H1 (cell line): ENCODE data around the gene CARD11. TPM values are rescaled to one million over a fixed set of nuclear protein-coding genes. Genes with fewer than 3 reads are reported as not detected.

Experiments used
- CTCF ChIA-PET: fragments of 300-600 bp; sonication (Branson Sonifier 250); formaldehyde crosslinking; loops from one replicate; lab custom pipeline; 2021; ENCODE audit not compliant: partially characterized antibody; lab: Charles Lee
- POLR2A ChIA-PET: fragments of 300-600 bp; sonication (Branson Sonifier 250); formaldehyde crosslinking; loops from one replicate; lab custom pipeline; 2021; ENCODE audit warnings: inconsistent platforms; ENCODE audit not compliant: partially characterized antibody; lab: Charles Lee
- DNase-seq, 2 experiments: peaks; one replicate each; pipeline versions ENCODE4 v3.0.0 to v3.0.0-alpha.2; 2010 to 2022; ENCODE audit warnings: low spot score in 2 of 2, low read depth in 1 of 2, mixed read lengths in 1 of 2
- FAIRE-seq: peaks from 2 replicates; lab custom pipeline; 2011; peaks lifted over from hg19 to GRCh38; lab: Jason Lieb, UNC
- H2AFZ ChIP-seq: 2 replicates; pipeline ENCODE4 v1.8.1; 2012; ENCODE audit warnings: low read length, inconsistent platforms
- H2AK5ac ChIP-seq: 2 replicates; pipeline ENCODE4 v1.6.1; 2013; ENCODE audit warnings: low read depth, low read length
- H2BK120ac ChIP-seq: replicated peaks from 2 replicates; pipeline ENCODE3; 2013; ENCODE audit warnings: low read depth, low read length, inconsistent platforms
- H2BK12ac ChIP-seq: 2 replicates; pipeline ENCODE4 v1.6.1; 2013; ENCODE audit warnings: low read depth, low read length
- H2BK15ac ChIP-seq: 2 replicates; pipeline ENCODE4 v1.6.1; 2013; ENCODE audit warnings: low read length
- H2BK20ac ChIP-seq: 2 replicates; pipeline ENCODE4 v1.6.1; 2013; ENCODE audit warnings: low read length
- H2BK5ac ChIP-seq: 2 replicates; pipeline ENCODE4 v1.6.1; 2013; ENCODE audit warnings: low read depth, low read length
- H3K14ac ChIP-seq: 2 replicates; pipeline ENCODE4 v1.6.1; 2013; ENCODE audit warnings: inconsistent platforms; ENCODE audit not compliant: insufficient read length
- H3K18ac ChIP-seq: 2 replicates; pipeline ENCODE4 v1.6.1; 2013; ENCODE audit warnings: low read length; ENCODE audit errors: extremely low read depth
- H3K23ac ChIP-seq: 2 replicates; pipeline ENCODE4 v1.6.1; 2013; ENCODE audit warnings: inconsistent platforms; ENCODE audit not compliant: insufficient read length
- H3K23me2 ChIP-seq: 2 replicates; pipeline ENCODE4 v1.6.1; 2013; ENCODE audit warnings: low read depth, low read length
- H3K27ac ChIP-seq: 2 replicates; pipeline ENCODE4 v1.6.1; 2011; ENCODE audit warnings: low read depth, low read length, inconsistent platforms
- H3K27me3 ChIP-seq, 4 experiments: replicated peaks in 1 of 4; 1 replicate in 1 of 4; 2 replicates in 3 of 4; pipeline versions ENCODE4 v1.6.1 to v1.8.1; 2011 to 2013; ENCODE audit warnings: low read length in 3 of 4, mild to moderate bottlenecking in 3 of 4, inconsistent platforms in 2 of 4, mixed read lengths in 2 of 4, moderate library complexity in 1 of 4; ENCODE audit not compliant: control insufficient read depth in 3 of 4, insufficient read depth in 3 of 4; ENCODE audit errors: extremely low read depth in 1 of 4
- H3K36me3 ChIP-seq, 4 experiments: 2 replicates each; pipeline versions ENCODE4 v1.6.1 to v1.8.1; 2011 to 2013; ENCODE audit warnings: mild to moderate bottlenecking in 4 of 4, low read length in 3 of 4, moderate library complexity in 2 of 4, control low read depth in 1 of 4, inconsistent platforms in 1 of 4; ENCODE audit not compliant: insufficient read depth in 4 of 4, control insufficient read depth in 2 of 4
- H3K4ac ChIP-seq: replicated peaks from 2 replicates; pipeline ENCODE3; 2013; ENCODE audit warnings: low read length, low read depth, mixed read lengths, inconsistent platforms; ENCODE audit not compliant: insufficient read length
- H3K4me1 ChIP-seq, 4 experiments: replicated peaks in 1 of 4; 1 replicate in 1 of 4; 2 replicates in 3 of 4; pipeline versions ENCODE4 v1.6.1 to v1.8.1; 2011 to 2013; ENCODE audit warnings: low read length in 3 of 4, inconsistent platforms in 2 of 4, mixed read lengths in 1 of 4; ENCODE audit not compliant: insufficient read depth in 4 of 4, control insufficient read depth in 3 of 4
- H3K4me2 ChIP-seq, 2 experiments: 2 replicates each; pipeline versions ENCODE4 v1.6.1 to v1.8.1; 2011 to 2013; ENCODE audit warnings: low read depth in 2 of 2, low read length in 2 of 2, control low read depth in 1 of 2, inconsistent platforms in 1 of 2, mild to moderate bottlenecking in 1 of 2; ENCODE audit not compliant: insufficient read depth in 1 of 2
- H3K4me3 ChIP-seq, 4 experiments: fragments of 200-600, 300-600 bp in 1 of 4; sonication (generic), shearing (Covaris generic), sonication (Bioruptor Twin) in 1 of 4; 2 replicates each; pipeline versions ENCODE4 v1.5.1 to v1.8.1; 2011 to 2016; ENCODE audit warnings: low read length in 4 of 4, low read depth in 3 of 4, control low read depth in 2 of 4, inconsistent platforms in 2 of 4, mild to moderate bottlenecking in 2 of 4, mixed read lengths in 1 of 4, moderate library complexity in 1 of 4; ENCODE audit not compliant: insufficient read depth in 2 of 4; ENCODE audit errors: extremely low read depth in 1 of 4
- H3K56ac ChIP-seq: replicated peaks from 2 replicates; pipeline ENCODE3; 2013; ENCODE audit warnings: low read depth, mild to moderate bottlenecking, mixed read lengths, low read length, inconsistent platforms; ENCODE audit not compliant: insufficient read length
- H3K79me1 ChIP-seq: 2 replicates; pipeline ENCODE4 v1.6.1; 2013; ENCODE audit warnings: low read depth, low read length, control low read depth
- H3K79me2 ChIP-seq, 2 experiments: 2 replicates each; pipeline versions ENCODE4 v1.6.1 to v1.8.1; 2012 to 2013; ENCODE audit warnings: low read length in 2 of 2, mild to moderate bottlenecking in 2 of 2, inconsistent platforms in 1 of 2; ENCODE audit not compliant: insufficient read depth in 2 of 2, control insufficient read depth in 1 of 2
- H3K9ac ChIP-seq, 4 experiments: replicated peaks in 1 of 4; 1 replicate in 1 of 4; 2 replicates in 3 of 4; pipeline versions ENCODE4 v1.6.1 to v1.8.1; 2011 to 2013; ENCODE audit warnings: low read depth in 3 of 4, low read length in 3 of 4, control low read depth in 2 of 4, mild to moderate bottlenecking in 2 of 4, moderate library complexity in 2 of 4, inconsistent platforms in 1 of 4; ENCODE audit errors: extremely low read depth in 1 of 4
- H3K9me3 ChIP-seq, 2 experiments: 2 replicates each; pipeline versions ENCODE4 v1.6.1 to v1.8.1; 2012 to 2013; ENCODE audit warnings: mild to moderate bottlenecking in 2 of 2, moderate library complexity in 2 of 2, control low read depth in 1 of 2, inconsistent platforms in 1 of 2, low read depth in 1 of 2, low read length in 1 of 2, mixed read lengths in 1 of 2; ENCODE audit not compliant: insufficient read depth in 2 of 2
- H4K20me1 ChIP-seq, 2 experiments: replicated peaks in 1 of 2; 2 replicates each; pipeline versions ENCODE3 to v1.8.1; 2011 to 2013; ENCODE audit warnings: inconsistent platforms in 2 of 2, low read length in 2 of 2, mild to moderate bottlenecking in 1 of 2; ENCODE audit not compliant: insufficient read depth in 2 of 2, control insufficient read depth in 1 of 2
- H4K5ac ChIP-seq: 2 replicates; pipeline ENCODE4 v1.6.1; 2013; ENCODE audit warnings: low read length, low read depth, mixed read lengths, inconsistent platforms; ENCODE audit not compliant: insufficient read length
- H4K8ac ChIP-seq: 2 replicates; pipeline ENCODE4 v1.8.0; 2013; ENCODE audit warnings: mild to moderate bottlenecking, moderate library complexity, low read length, inconsistent platforms; ENCODE audit not compliant: insufficient read depth; ENCODE audit errors: extremely low read depth
- H4K91ac ChIP-seq: replicated peaks from 2 replicates; pipeline ENCODE3; 2013; ENCODE audit warnings: low read length, mixed read lengths, inconsistent platforms; ENCODE audit not compliant: insufficient read length
- ATF2 ChIP-seq: IDR thresholded peaks from 2 replicates; pipeline ENCODE4 v1.6.1; 2012; ENCODE audit warnings: low read length, inconsistent platforms
- BCL11A ChIP-seq, 2 experiments: IDR thresholded peaks; one replicate each; pipeline ENCODE4 v1.6.1; 2011; ENCODE audit warnings: low read depth in 2 of 2, low read length in 2 of 2, mild to moderate bottlenecking in 2 of 2
- CTCF ChIP-seq, 3 experiments: IDR thresholded peaks; 1 replicate in 2 of 3; 2 replicates in 1 of 3; pipeline versions ENCODE4 v1.5.1 to v1.6.1; 2011; ENCODE audit warnings: low read length in 3 of 3, mild to moderate bottlenecking in 3 of 3, inconsistent platforms in 2 of 3, low read depth in 1 of 3, moderate library complexity in 1 of 3; ENCODE audit not compliant: insufficient read depth in 1 of 3; ENCODE audit errors: control extremely low read depth in 1 of 3
- FOSL1 ChIP-seq: IDR thresholded peaks from 2 replicates; pipeline ENCODE4 v1.6.1; 2011; ENCODE audit warnings: mild to moderate bottlenecking, low read depth, low read length, moderate library complexity; ENCODE audit not compliant: insufficient read depth
- HDAC6 ChIP-seq: IDR thresholded peaks from one replicate; pipeline ENCODE4 v1.7.1; 2012; ENCODE audit warnings: low read depth, mild to moderate bottlenecking, inconsistent platforms, low read length, moderate library complexity
- JUN ChIP-seq: IDR thresholded peaks from 2 replicates; pipeline ENCODE4 v1.6.1; 2011; ENCODE audit warnings: low read depth, mild to moderate bottlenecking, improper control_type of control experiment, low read length
- NANOG ChIP-seq: IDR thresholded peaks from 2 replicates; pipeline ENCODE4 v1.6.1; 2011; ENCODE audit warnings: low read length, low read depth, mild to moderate bottlenecking, inconsistent platforms; ENCODE audit not compliant: insufficient read depth, poor library complexity, severe bottlenecking
- TAF7 ChIP-seq: optimal IDR thresholded peaks from 2 replicates; pipeline ENCODE3; 2011; ENCODE audit warnings: low read depth, mild to moderate bottlenecking, inconsistent platforms, low read length, moderate library complexity, borderline replicate concordance
- TBP ChIP-seq: IDR thresholded peaks from 2 replicates; pipeline ENCODE4 v1.6.1; 2011; ENCODE audit warnings: low read depth, low read length, improper control_type of control experiment
- WGBS, 2 experiments: shearing (Covaris generic) in 1 of 2; methylation state at CpG; one replicate each; pipeline versions ENCODE4 v1.1.6 to v1.1.7; 2013 to 2015; ENCODE audit warnings: low lambda C conversion rate in 2 of 2, mixed read lengths in 2 of 2, inconsistent platforms in 1 of 2, low coverage in 1 of 2, missing lambda C conversion rate in 1 of 2; ENCODE audit not compliant: insufficient replicate concordance in 2 of 2, insufficient coverage in 1 of 2, insufficient read length in 1 of 2; ENCODE audit errors: extremely low coverage in 1 of 2, missing lambda C conversion rate in 1 of 2; 5-methylcytosine and 5-hydroxymethylcytosine counted together
- polyA plus RNA-seq, 7 experiments: library from polyadenylated mRNA; depleted of rRNA in 3 of 7; stranded (reverse) in 5 of 7; unstranded in 2 of 7; fragments of >200 nt in 5 of 7; fragments of 200-250 nt in 2 of 7; gene quantifications; 1 replicate in 5 of 7; 2 replicates in 1 of 7; 4 replicates in 1 of 7; pipeline versions ENCODE4 v1.2.1 to v1.2.3, GENCODE V29; 2011 to 2013; ENCODE audit warnings: missing spikeins in 2 of 7, mixed read lengths in 2 of 7
- total RNA-seq: library from RNA; stranded (reverse); fragmentation: NEBNext Ultra II Directional; extraction: Animal tissue kit (Norgen Biotek cat#: 25700); gene quantifications from 2 replicates; pipeline ENCODE4 v1.2.1, GENCODE V29; 2021

The CARD11 gene
- total and polyA plus RNA-seq, 2 of the 8 experiments (the other 6 are each of a cell fraction or from before 2014, with no cell fraction given) = 12.6 to 29.8 TPM

- H3K9me3 ChIP-seq = no peaks in the 10 kb centered on the region
- 88% methylated on average over 11 of the region's 11 CpGs; no CpG with 5 or more reads in 1 of the 2 experiments for WGBS, 2 experiments
- H3K27me3 ChIP-seq = no peaks in the 10 kb centered on the region
- TF ChIP-seq HDAC6 (no peak), ATF2 (no peak), TAF7 (no peak), TBP (no peak), JUN (no peak), FOSL1 (no peak), CTCF (IDR thresholded peaks at IDR 0.05; ENCODE audit: control extremely low read depth in 1 of 3, insufficient read depth in 1 of 3, low read depth in 1 of 3, low read length in 3 of 3) (no peak), BCL11A (IDR thresholded peaks at IDR 0.05; ENCODE audit: low read depth in 2 of 2, low read length in 2 of 2) (no peak), NANOG (no peak)
These were observed 61.3 kb downstream of the CARD11 start for GRCh38 chr7:2982401-2982800.

More at GRCh38 chr7:2982401-2982800, 61.3 kb downstream of the CARD11 start:
- Histone ChIP-seq H3K23me2 (no peaks in the 10 kb centered on the region), H2BK5ac (no peak overlapping the region), H3K36me3 (no peaks in the 10 kb centered on the region), H3K4me3 (no peak overlapping the region), H2BK20ac (no peak overlapping the region), H4K5ac (no peak overlapping the region), H4K91ac (no peak overlapping the region), H3K4ac (no peak overlapping the region), H3K14ac (no peak overlapping the region), H4K20me1 (no peaks in the 10 kb centered on the region), H2AFZ (no peak overlapping the region), H3K79me2 (no peaks in the 10 kb centered on the region), H2BK12ac (no peak overlapping the region), H3K9ac (no peak overlapping the region), H3K79me1 (no peaks in the 10 kb centered on the region; the same call in 1 of the 2 replicates), H3K4me2 (no peak overlapping the region), H2BK120ac (no peak overlapping the region), H3K18ac (no peak overlapping the region), H3K56ac (no peak overlapping the region), H3K23ac (no peak overlapping the region), H2AK5ac (no peak overlapping the region), H3K27ac (no peak overlapping the region), H2BK15ac (no peak overlapping the region), H3K4me1 (peaks cover 0 to 14% (median 7%) of the 10 kb centered on the region in 4 experiments; a peak in 6 of 7 replicates), H4K8ac (no peak overlapping the region)
- DNase-seq (no peak), FAIRE-seq (no peak)
- POLR2A ChIA-PET = interaction anchor here (1.2 kb wide), 1 partner anchor 15 kb away, joined by 3 read pairs; no protein-coding TSS in a partner anchor
- CTCF ChIA-PET = interaction anchor here (1.6 kb wide), 1 partner anchor 15 kb away, joined by 4 read pairs; no protein-coding TSS in a partner anchor
